ENCODE measurements around the gene OR8K1. TPM values are rescaled to one million over a fixed set of nuclear protein-coding genes. Genes with fewer than 3 reads are reported as not detected.

OR8K1 gene
- not detected in 2 replicates for total RNA-seq (2014; rRNA removed; shearing (Covaris generic))

GRCh38 chr11:56345739-56346138, at the start of gene OR8K1:
Gene OR8K1, plus strand, starts transcription at chr11:56346039. Its CDS starts 0 bp downstream, at chr11:56346039.
- no peak for DNase-seq (ENCODE audit: low read depth)

GRCh38 chr11:56296898-56297297, 48.9 kb upstream of the OR8K1 start:
- DNase-seq (ENCODE audit: low read depth), result no peak

DNA sequence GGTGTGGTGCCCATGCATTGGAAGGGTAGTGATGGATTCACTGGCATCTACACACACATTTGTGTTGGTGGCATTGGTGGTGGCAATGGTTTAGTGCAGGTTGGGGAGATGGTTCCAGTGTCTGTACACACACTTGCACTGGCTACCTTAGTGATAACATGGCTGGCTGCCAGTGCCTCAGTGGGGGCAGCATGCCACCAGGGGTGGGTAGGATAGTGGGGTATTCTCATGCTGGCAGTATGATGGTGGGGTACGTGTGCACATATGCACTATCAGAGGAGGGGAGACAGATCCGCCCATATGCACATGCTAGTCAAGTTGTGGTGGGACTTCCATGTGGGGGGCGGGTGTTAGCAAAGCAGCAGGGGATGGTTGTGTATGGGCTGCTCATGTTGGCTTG, 38.0 kb upstream of the OR8K1 start:
- no peak for DNase-seq (ENCODE audit: low read depth)

DNA sequence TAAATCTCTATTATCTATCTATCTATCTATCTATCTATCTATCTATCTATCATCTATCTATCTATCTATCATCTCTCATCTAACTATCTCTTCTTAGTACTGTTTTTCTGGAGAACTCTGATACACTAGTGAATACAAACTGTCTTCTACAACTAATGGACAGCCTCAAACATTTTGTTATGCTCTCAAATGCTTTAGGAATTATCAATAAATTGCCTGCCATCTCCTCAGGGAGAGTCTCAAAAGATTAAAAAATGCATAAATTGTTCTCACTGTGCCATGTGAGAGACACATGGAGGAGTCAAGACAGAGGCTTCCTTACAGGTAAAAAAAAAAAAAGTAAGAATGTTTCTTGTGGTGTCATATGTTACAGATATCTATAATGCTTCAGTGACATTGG, 31.0 kb upstream of the OR8K1 start, which contains the start of gene OR8K3:
Gene OR8K3 (plus strand): TSS at position 301 of the 400 bp plus-strand sequence. CDS start 3,163 bp downstream, outside the sequence.
- no peak for DNase-seq (ENCODE audit: low read depth)

DNA sequence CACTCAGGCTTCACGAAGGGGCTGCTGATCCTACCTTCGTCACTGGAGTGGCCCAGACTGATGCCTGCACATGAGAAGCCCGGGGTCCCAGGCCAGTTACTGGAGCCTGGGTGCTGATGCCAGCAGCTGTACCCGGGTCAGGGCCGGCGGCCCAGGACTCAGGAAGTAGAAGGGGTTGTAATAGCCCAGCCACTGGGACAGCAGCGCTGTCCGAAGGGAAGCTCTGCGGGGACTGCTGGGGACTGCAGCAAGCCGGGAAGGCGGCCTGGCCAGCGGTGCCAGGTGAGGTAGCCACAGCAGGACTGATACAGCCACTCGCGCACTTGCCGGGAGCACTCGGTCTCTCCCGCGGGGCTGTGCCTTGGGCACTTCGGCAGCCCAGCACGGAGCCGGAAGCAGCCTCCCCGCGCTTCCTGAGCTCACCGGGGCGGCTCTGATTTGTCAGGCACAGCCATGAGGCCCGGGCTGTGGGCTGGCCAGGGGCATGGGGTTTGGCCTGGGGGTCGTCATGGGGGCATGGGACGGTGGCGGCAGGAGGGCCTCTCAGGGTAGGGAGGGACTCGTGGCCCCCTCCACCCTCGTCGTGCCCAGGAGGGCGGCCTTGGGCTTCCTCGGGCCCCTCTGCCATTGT, 13.9 kb upstream of the OR8K1 start:
- no peak for DNase-seq (ENCODE audit: low read depth)

- DNase-seq (ENCODE audit: low read depth), result no peak
These were observed 12.7 kb upstream of the OR8K1 start for GRCh38 chr11:56333156-56333555.

- DNase-seq (ENCODE audit: low read depth), result no peak
These were observed 5.5 kb upstream of the OR8K1 start for GRCh38 chr11:56340289-56340688.

DNA sequence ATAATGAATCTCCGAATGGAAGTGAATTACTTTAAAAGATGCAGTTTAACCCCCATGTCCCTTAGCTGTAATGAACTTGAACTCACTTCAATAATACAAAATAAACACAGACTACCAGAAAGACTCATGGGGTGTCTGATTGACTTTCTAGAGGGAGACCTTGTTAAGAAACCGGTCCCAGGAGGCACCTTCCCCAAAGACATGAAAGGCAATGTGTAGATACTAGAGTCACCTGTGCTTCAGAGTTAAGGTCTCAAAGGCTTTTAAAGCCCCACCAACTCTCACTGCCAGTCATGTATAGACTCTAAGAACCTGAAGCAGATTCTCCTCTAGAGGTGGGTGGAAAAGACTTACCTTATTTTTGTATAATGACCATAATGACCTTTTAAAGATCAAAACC, 8.2 kb downstream of the OR8K1 start, which contains the start of gene OR8J1:
Gene OR8J1 (plus strand): TSS at position 301 of the 400 bp plus-strand sequence. CDS start 5,956 bp downstream, outside the sequence.
- DNase-seq (ENCODE audit: low read depth), result no peak

DNA sequence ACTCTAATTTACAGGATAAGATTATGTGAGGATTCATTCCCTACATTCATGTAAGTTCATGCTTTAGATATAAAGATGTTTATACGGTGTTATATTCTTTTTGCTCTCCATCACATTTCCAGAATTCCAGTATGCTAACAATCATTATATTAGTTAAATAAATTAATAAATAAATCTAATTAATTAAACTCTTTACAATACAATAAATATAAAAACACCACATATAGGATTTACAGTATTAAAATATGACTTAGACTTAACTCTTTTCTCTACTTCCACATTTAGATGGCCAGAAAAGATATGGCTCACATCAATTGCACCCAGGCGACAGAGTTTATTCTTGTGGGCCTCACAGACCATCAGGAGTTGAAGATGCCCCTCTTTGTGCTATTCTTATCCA, 29.5 kb downstream of the OR8K1 start, which contains the start of gene OR8U1:
Gene OR8U1 (plus strand): TSS at position 301 of the 400 bp plus-strand sequence. CDS start 0 bp downstream, at position 301.
- DNase-seq (ENCODE audit: low read depth), result no peak

DNA sequence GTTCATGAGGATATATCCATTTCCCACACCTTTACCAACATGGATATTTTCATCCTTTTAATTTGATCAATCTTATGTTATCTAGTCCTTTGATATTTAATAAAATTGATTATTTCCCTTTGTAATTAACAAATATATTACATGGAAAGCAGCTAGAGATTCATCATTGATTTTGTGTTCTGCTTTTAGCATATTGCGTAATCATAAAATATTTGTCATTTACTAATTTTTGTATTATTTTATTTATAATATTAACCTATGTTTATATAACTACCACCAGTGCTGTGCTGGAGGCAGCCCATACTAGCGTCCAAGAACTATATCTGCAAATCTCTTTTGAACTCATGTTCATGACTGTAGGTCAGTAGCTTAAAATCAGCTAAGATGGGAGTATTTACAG, 34.3 kb downstream of the OR8K1 start:
- no peak for DNase-seq (ENCODE audit: low read depth)

DNA sequence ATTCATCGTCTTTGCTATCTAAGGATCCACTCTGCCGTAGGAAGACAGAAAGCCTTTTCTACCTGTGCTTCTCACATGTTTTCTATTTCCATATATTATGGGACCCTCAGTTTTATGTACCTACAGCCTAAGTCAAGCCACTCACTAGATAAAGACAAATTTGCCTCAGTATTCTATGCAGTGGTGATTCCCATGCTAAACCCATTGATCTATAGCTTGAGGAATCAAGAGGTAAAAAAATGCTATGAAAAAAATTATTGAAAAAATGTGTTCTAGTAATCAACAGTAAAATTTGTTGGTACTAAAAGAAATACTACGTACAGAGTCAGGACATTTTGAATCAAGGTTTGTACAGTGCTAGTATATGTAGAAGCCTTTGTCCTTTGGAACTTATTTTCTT, 48.5 kb downstream of the OR8K1 start:
- DNase-seq (ENCODE audit: low read depth), result no peak

DNA sequence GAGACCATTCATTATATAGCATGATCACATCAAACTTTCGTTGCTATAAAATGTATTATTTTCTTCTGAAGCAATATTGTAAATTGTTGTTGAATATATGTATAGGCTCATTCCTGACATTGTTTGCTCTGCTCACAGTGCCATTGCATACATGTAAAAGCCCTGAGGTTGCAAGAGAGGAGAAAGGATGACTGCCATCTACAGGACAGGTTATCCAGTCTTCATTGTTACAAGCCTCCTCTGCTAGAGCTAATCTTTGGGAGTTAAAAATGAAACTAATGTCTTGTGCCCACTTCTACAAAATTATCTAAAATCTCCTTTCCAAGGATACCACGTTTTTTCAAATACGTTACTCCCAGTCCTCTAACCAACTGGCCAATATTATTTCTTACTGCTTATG, 50.2 kb downstream of the OR8K1 start:
- DNase-seq (ENCODE audit: low read depth), result no peak

Other genes with a start within 250 kb of the OR8K1 start
- gene OR8H2, start 242.4 kb upstream of the OR8K1 start, total RNA-seq (2014; rRNA removed; shearing (Covaris generic)), result not detected in 2 replicates
- gene OR8H3, start 223.7 kb upstream of the OR8K1 start, total RNA-seq (2014; rRNA removed; shearing (Covaris generic)), result not detected in 2 replicates
- gene OR8J3, start 205.8 kb upstream of the OR8K1 start, total RNA-seq (2014; rRNA removed; shearing (Covaris generic)), result not detected in 2 replicates
- gene OR8K5, start 185.7 kb upstream of the OR8K1 start, total RNA-seq (2014; rRNA removed; shearing (Covaris generic)), result not detected in 2 replicates
- gene OR5J2, start 169.4 kb upstream of the OR8K1 start, total RNA-seq (2014; rRNA removed; shearing (Covaris generic)), result not detected in 2 replicates
- not detected in 2 replicates for gene OR5T2, start 111.8 kb upstream of the OR8K1 start, total RNA-seq (2014; rRNA removed; shearing (Covaris generic))
- not detected in 2 replicates for gene OR5T3, start 93.8 kb upstream of the OR8K1 start, total RNA-seq (2014; rRNA removed; shearing (Covaris generic))
- gene OR5T1, start 71.9 kb upstream of the OR8K1 start, total RNA-seq (2014; rRNA removed; shearing (Covaris generic)), result not detected in 2 replicates
- not detected in 2 replicates for gene OR8H1, start 53.8 kb upstream of the OR8K1 start, total RNA-seq (2014; rRNA removed; shearing (Covaris generic))
- not detected in 2 replicates for gene OR8K3, start 30.9 kb upstream of the OR8K1 start, total RNA-seq (2014; rRNA removed; shearing (Covaris generic))
- not detected in 2 replicates for gene OR8J1, start 8.3 kb downstream of the OR8K1 start, total RNA-seq (2014; rRNA removed; shearing (Covaris generic))
- not detected in 2 replicates for gene OR8U1, start 29.6 kb downstream of the OR8K1 start, total RNA-seq (2014; rRNA removed; shearing (Covaris generic))
- gene OR5AL1, start 66.7 kb downstream of the OR8K1 start, total RNA-seq (2014; rRNA removed; shearing (Covaris generic)), result not detected in 2 replicates
- gene OR5M3, start 127.3 kb downstream of the OR8K1 start, total RNA-seq (2014; rRNA removed; shearing (Covaris generic)), result not detected in 2 replicates
- not detected in 2 replicates for gene OR5M8, start 145.3 kb downstream of the OR8K1 start, total RNA-seq (2014; rRNA removed; shearing (Covaris generic))
- gene OR5M11, start 197.2 kb downstream of the OR8K1 start, total RNA-seq (2014; rRNA removed; shearing (Covaris generic)), result not detected in 2 replicates
- not detected in 2 replicates for gene OR5M10, start 231.7 kb downstream of the OR8K1 start, total RNA-seq (2014; rRNA removed; shearing (Covaris generic))

Measured in M059J (cell line).